Skeletal muscle tissue (tissue), 5 donors: ENCODE measurements around the gene NSRP1. TPM values are rescaled to one million over a fixed set of nuclear protein-coding genes. Genes with fewer than 3 reads are reported as not detected.

ENCODE experiments used
- H3K27ac ChIP-seq: one replicate; pipeline ENCODE4 v1.7.0; 2013; ENCODE audit warnings: mild to moderate bottlenecking, low read depth, low read length, inconsistent platforms
- H3K27me3 ChIP-seq, 3 donors: one replicate each; pipeline ENCODE4 v1.7.0; 2013; ENCODE audit warnings: low read length in 3 of 3; ENCODE audit not compliant: control insufficient read depth in 3 of 3, insufficient read depth in 3 of 3
- H3K36me3 ChIP-seq, 3 donors: one replicate each; pipeline ENCODE4 v1.7.0; 2013; ENCODE audit warnings: low read length in 3 of 3; ENCODE audit not compliant: control insufficient read depth in 3 of 3, insufficient read depth in 3 of 3
- H3K4me1 ChIP-seq, 3 donors: one replicate each; pipeline ENCODE4 v1.7.0; 2013; ENCODE audit warnings: low read length in 3 of 3, mild to moderate bottlenecking in 3 of 3; ENCODE audit not compliant: control insufficient read depth in 3 of 3, insufficient read depth in 3 of 3
- H3K4me3 ChIP-seq, 3 donors: one replicate each; pipeline ENCODE4 v1.7.0; 2013; ENCODE audit warnings: low read length in 3 of 3
- H3K9ac ChIP-seq, 3 donors: one replicate each; pipeline ENCODE4 v1.7.0; 2013; ENCODE audit warnings: low read length in 3 of 3, mild to moderate bottlenecking in 3 of 3, moderate library complexity in 2 of 3, low read depth in 1 of 3
- H3K9me3 ChIP-seq, 3 donors: one replicate each; pipeline ENCODE4 v1.7.0; 2013; ENCODE audit warnings: low read length in 3 of 3; ENCODE audit not compliant: control insufficient read depth in 3 of 3
- small RNA-seq: library from RNA; depleted of rRNA; stranded (forward); fragments of <200 nt; gene quantifications from one replicate; pipeline ENCODE3, GENCODE V24; 2014
- total RNA-seq: library from RNA; depleted of rRNA; stranded (reverse); fragments of >200 nt; gene quantifications from one replicate; pipeline ENCODE4 v1.2.3, GENCODE V29; 2014
- donor health status: Osteomylitis.

Gene NSRP1
- total RNA-seq, 1 donor from 2014 or later: 7.8 TPM

- H3K4me1 ChIP-seq: peaks cover 16 to 18% (median 16%) of the 10 kb centered on the region in 3 donors
- peaks cover 44 to 62% (median 53%) of the 10 kb centered on the region in 3 donors for H3K27me3 ChIP-seq
- no peaks in the 10 kb centered on the region for H3K36me3 ChIP-seq
- H3K9ac ChIP-seq: no peak overlapping the region
- no peak overlapping the region for H3K27ac ChIP-seq
- H3K9me3 ChIP-seq: no peaks in the 10 kb centered on the region
- H3K4me3 ChIP-seq: no peak overlapping the region
These were observed 116.3 kb downstream of the NSRP1 start for GRCh38 chr17:30232824-30233427.

- Histone ChIP-seq H3K4me3 (no peak overlapping the region), H3K9ac (no peak overlapping the region), H3K4me1 (peaks cover 16 to 18% (median 16%) of the 10 kb centered on the region in 3 donors), H3K27ac (no peak overlapping the region), H3K9me3 (no peaks in the 10 kb centered on the region), H3K27me3 (peaks cover 55 to 68% (median 57%) of the 10 kb centered on the region in 3 donors), H3K36me3 (no peaks in the 10 kb centered on the region)
These were observed 117.7 kb downstream of the NSRP1 start for GRCh38 chr17:30234296-30234695.

GRCh38 chr17:30234964-30235363 is 118.3 kb downstream of the NSRP1 start:
- H3K9ac ChIP-seq: peak overlapping the region in 1 of 3 donors; percentile 40
- H3K4me3 ChIP-seq: peak overlapping the region in 2 of 3 donors; percentile 59 to 60
- H3K27me3 ChIP-seq: peaks cover 55 to 74% (median 63%) of the 10 kb centered on the region in 3 donors
- no peaks in the 10 kb centered on the region for H3K36me3 ChIP-seq
- peaks cover 16 to 18% (median 16%) of the 10 kb centered on the region in 3 donors for H3K4me1 ChIP-seq
- H3K9me3 ChIP-seq: no peaks in the 10 kb centered on the region
- H3K27ac ChIP-seq: no peak overlapping the region

- Histone ChIP-seq H3K27me3 (peaks cover 49 to 77% (median 60%) of the 10 kb centered on the region in 3 donors), H3K4me3 (peak within 1 kb of the TSS; percentile 43 to 60 (median 59)), H3K9ac (peak within 1 kb of the TSS in 1 of 3 donors; percentile 40), H3K36me3 (no peaks in the 10 kb centered on the region), H3K27ac (no peak within 1 kb of the TSS), H3K4me1 (peaks cover 16 to 18% (median 16%) of the 10 kb centered on the region in 3 donors), H3K9me3 (no peaks in the 10 kb centered on the region)
These were observed 119.0 kb downstream of the NSRP1 start, which contains the start of gene SLC6A4 for GRCh38 chr17:30235386-30236296. TSS of gene SLC6A4 (minus strand) at chr17:30235697. CDS start at chr17:30221958, 13,739 bp downstream.

Small RNAs within 50 kb of the gene (small RNA-seq; reads per million reads assigned to genes)
- not detected for gene AC104984.5

Other genes starting within 250 kb of the NSRP1 start
- gene SSH2, start 186.6 kb upstream of the NSRP1 start, total RNA-seq: 23.0 TPM
- gene EFCAB5, start 175.2 kb upstream of the NSRP1 start, total RNA-seq: 2.6 TPM
- 1.6 TPM for gene SLC6A4, start 118.9 kb downstream of the NSRP1 start, total RNA-seq
- gene BLMH, start 175.1 kb downstream of the NSRP1 start, total RNA-seq: 37.1 TPM
- gene TMIGD1, start 217.2 kb downstream of the NSRP1 start, total RNA-seq: not detected